ENCODE data around the gene RENBP. TPM values are rescaled to one million over a fixed set of nuclear protein-coding genes. Genes with fewer than 3 reads are reported as not detected.

Gene RENBP
- total RNA-seq, 1 experiment from 2014 or later: 0.26 TPM

Small RNA genes within 50 kb of the gene (small RNA-seq; reads per million reads assigned to genes)
- gene MIR3202-1: not detected

Other genes with a start within 250 kb of the RENBP start
- gene BCAP31, start 220.3 kb downstream of the RENBP start, total RNA-seq (2014; rRNA removed; shearing (Covaris generic); ENCODE audit: low replicate concordance): 99.7 and 110 TPM in 2 replicates
- gene ABCD1, start 219.8 kb downstream of the RENBP start, total RNA-seq (2014; rRNA removed; shearing (Covaris generic); ENCODE audit: low replicate concordance): 1.9 and 4.1 TPM in 2 replicates
- gene PLXNB3, start 180.4 kb downstream of the RENBP start, total RNA-seq (2014; rRNA removed; shearing (Covaris generic); ENCODE audit: low replicate concordance): not detected in 2 replicates
- gene SRPK3, start 163.6 kb downstream of the RENBP start, total RNA-seq (2014; rRNA removed; shearing (Covaris generic); ENCODE audit: low replicate concordance): not detected in 2 replicates
- 46.5 and 80.7 TPM in 2 replicates for gene IDH3G, start 150.3 kb downstream of the RENBP start, total RNA-seq (2014; rRNA removed; shearing (Covaris generic); ENCODE audit: low replicate concordance)
- gene SSR4, start 150.0 kb downstream of the RENBP start, total RNA-seq (2014; rRNA removed; shearing (Covaris generic); ENCODE audit: low replicate concordance): 249 and 310 TPM in 2 replicates
- gene PDZD4, start 114.1 kb downstream of the RENBP start, total RNA-seq (2014; rRNA removed; shearing (Covaris generic); ENCODE audit: low replicate concordance): not detected in 2 replicates
- not detected in 2 replicates for gene L1CAM, start 58.5 kb downstream of the RENBP start, total RNA-seq (2014; rRNA removed; shearing (Covaris generic); ENCODE audit: low replicate concordance)
- not detected in 2 replicates for gene AVPR2, start 40.0 kb downstream of the RENBP start, total RNA-seq (2014; rRNA removed; shearing (Covaris generic); ENCODE audit: low replicate concordance)
- gene ARHGAP4, start 18.4 kb downstream of the RENBP start, total RNA-seq (2014; rRNA removed; shearing (Covaris generic); ENCODE audit: low replicate concordance): 104 and 218 TPM in 2 replicates
- gene NAA10, start 9.6 kb downstream of the RENBP start, total RNA-seq (2014; rRNA removed; shearing (Covaris generic); ENCODE audit: low replicate concordance): 103 and 144 TPM in 2 replicates
- 16.8 and 29.4 TPM in 2 replicates for gene HCFC1, start 27.2 kb upstream of the RENBP start, total RNA-seq (2014; rRNA removed; shearing (Covaris generic); ENCODE audit: low replicate concordance)
- gene TMEM187, start 28.1 kb upstream of the RENBP start, total RNA-seq (2014; rRNA removed; shearing (Covaris generic); ENCODE audit: low replicate concordance): 1.5 and 3.9 TPM in 2 replicates
- gene IRAK1, start 75.3 kb upstream of the RENBP start, total RNA-seq (2014; rRNA removed; shearing (Covaris generic); ENCODE audit: low replicate concordance): 76.0 and 131 TPM in 2 replicates
- gene MECP2, start 153.1 kb upstream of the RENBP start, total RNA-seq (2014; rRNA removed; shearing (Covaris generic); ENCODE audit: low replicate concordance): 20.4 and 27.5 TPM in 2 replicates
- not detected in 2 replicates for gene OPN1LW, start 199.6 kb upstream of the RENBP start, total RNA-seq (2014; rRNA removed; shearing (Covaris generic); ENCODE audit: low replicate concordance)
- gene OPN1MW, start 238.0 kb upstream of the RENBP start, total RNA-seq (2014; rRNA removed; shearing (Covaris generic); ENCODE audit: low replicate concordance): not detected in 2 replicates